DMS153 treated with DMSO at 0.1 percent for 48 hours (cell line): ENCODE results near the gene ALG9.

Experiments
- DNase-seq: peaks from one replicate; lab custom pipeline; 2025; ENCODE audit not compliant: unreplicated experiment; lab: John Stamatoyannopoulos, UW

The ALG9 gene

DNA sequence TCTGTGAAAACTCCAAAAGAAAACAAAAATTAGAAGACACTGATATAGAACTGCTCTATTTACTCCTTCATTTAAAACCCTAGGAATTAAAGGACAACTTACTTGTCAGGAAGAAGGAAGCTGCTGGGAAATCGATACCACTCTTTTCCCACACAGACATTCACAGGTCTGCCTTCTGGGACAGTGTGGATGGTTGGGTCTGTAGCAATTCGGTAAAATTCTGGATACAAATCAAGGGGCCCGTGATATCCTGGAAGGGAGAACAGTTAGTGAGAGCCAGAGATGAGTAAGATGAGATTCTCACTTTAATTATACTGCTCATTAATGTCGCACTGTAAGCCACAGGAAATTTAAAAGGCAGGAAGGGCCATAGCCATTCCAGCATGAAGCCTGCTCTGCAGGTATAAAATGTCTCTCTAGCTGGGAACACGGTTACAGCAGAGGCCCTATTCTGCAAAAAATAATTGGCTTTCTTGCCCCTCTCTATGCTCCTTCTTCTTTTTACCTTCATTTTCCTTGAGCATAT is 34.0 kb downstream of the ALG9 start:
- no peak for DNase-seq

DNA sequence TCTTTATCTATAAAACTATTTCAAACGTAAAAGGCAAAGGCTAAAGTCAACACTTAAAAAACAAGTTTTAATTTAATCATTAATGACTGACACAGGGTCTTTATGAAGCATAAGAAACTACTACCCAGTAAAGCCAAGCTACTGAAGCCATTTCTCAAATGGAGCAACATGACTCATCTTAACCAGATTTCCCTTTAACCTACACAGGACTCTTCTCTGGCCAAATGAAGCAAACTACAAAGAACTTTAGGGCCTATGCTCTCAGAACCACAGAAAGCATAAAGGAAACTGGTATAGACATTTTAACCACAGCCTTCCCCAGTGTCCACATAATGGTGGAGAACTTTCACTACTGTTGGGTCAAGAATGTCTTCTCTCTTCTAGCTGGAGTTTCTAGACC is 34.7 kb downstream of the ALG9 start:
- no peak for DNase-seq

GRCh38 chr11:111836162-111836561 is 35.2 kb downstream of the ALG9 start:
- no peak for DNase-seq

- DNase-seq, result no peak
Measured at GRCh38 chr11:111835665-111836064, 35.7 kb downstream of the ALG9 start.

DNA sequence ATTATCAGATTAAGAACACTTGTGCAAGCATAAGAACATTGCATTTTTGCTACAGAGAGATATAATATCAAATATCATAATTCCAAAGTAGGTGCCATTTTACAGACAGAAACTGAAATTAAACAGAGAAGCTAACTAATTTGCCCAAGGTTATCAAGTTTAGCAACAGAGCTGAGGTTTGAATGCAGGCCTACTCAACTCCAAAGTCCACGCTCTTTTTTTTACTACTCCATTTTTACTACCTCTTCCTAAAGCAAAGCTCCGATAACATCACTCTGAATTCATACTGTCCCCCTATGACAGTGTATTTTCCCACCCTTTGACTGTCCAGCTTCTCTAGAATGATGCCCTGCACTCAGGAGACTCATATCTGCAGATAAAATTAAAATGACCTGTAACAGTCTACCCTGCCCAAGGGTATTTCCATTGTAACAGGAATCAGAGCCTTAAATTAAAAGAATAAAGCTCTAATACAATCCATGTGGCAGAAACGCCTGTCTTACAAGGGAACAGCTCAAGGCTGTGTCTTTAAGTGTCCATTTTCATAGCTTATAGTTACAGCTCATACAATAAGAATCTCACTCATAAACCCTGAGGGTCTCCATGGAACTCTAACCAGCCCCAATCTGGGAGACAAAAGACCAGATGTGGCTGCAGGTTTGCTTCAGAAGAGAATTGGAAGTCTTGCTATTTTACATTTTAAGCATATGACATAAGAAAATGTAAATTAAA is 36.8 kb downstream of the ALG9 start:
- DNase-seq, result no peak

DNA sequence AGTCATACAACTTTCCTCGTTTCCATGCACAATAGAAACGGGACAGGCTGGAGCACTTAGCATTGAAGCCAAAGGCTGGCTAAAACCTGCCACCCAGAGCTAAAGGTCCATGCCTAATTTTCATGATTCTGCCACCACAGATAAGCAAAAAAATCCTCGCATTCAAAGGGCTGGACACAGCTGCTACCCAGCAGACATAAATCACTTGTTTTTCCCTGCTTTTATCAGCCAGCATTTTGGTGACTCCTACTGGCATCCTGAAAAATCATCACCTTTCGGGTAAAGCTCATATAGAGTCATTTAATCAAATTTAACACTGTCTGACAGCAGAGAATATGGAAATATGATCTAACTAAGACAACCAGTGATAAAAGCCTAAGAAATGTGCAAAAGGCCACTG is 37.9 kb downstream of the ALG9 start:
- no peak for DNase-seq

DNA sequence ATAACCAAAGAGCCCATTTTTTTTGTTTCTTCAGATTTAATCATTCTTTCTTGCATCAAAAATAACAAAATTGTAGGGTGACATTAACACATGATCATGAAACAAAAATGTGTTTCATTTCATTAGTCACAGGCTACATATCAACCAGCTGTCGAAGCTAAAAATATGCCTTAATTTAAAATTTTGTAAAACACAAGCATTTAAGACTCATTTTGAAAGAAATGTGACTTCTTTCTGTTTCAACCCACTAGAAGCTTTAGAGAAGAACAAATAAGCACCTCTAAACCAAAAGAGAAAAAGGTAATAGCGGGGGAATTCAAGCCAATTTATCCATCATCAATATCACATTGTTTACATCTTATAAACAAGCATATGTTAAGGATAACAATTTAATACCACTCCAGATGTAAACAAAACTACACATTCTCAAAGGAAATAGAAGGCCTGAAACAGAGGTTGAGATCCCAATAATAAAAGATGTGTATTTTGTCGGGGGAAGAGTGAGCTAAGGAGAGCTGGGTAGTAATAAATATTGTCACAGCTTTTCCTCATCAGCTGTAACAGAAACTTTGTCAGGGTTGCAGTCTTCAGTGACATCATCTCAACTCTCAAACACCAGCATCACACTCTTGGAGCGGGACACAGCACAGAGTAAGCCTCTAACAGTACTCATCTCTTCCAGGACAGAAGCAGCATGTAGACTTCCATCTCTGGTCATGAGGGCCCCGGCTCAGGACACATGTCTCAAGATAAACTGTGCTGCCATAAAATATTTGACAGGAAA is 42.0 kb downstream of the ALG9 start:
- DNase-seq, result no peak

DNA sequence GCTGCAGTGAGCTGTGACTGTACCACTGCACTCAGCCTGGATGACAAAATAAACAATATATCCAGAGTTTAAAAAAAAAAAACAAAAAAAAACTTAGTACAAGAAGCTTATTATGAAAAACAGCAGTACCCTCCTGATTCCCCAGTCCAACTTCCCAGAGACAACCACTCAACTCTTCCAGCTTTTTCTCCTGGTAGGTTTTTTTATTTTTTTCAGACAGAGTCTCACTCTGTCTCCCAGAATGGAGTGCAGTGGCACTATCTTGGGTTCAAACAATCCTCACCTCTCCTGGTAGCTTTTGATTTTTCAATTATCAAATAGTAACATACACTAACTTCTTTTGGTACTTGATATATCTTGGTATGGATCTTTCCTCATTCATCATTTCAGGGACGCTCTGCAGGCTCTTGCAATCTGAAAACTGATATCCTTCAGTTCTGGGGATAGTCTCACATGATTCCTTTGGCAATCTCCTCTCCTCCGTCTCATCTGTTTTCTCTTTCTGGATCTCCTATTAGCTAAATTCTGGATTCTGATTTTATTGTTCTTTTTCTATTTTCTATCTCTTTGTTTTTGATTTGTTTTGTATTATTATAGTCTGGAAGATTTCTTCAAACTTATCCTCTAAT is 44.9 kb downstream of the ALG9 start:
- no peak for DNase-seq

GRCh38 chr11:111823629-111824028 is 47.8 kb downstream of the ALG9 start:
- DNase-seq, result no peak

DNA sequence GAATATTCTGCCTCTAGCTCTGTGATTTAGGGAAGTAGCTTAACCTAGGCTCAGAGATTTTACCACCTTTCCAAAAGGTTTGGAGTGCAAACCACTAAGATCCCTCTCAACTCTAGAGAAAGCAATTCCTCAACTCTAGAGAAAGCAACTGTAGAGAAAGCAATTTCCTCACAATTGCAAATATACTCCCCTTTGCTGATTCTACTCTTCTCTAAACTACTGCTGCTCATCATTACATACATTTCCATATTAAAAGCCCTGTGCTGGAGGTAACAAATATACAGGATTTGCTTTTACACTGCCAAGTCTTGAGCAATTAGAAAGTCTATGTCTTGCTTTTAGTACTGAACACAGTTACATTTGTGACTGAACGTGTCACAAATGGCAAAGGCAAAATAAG is 48.2 kb downstream of the ALG9 start:
- DNase-seq, result no peak

- DNase-seq, result no peak
Measured at GRCh38 chr11:111819829-111820237, 51.5 kb downstream of the ALG9 start.

- DNase-seq, result no peak
Measured at GRCh38 chr11:111819161-111819828, 52.1 kb downstream of the ALG9 start.

GRCh38 chr11:111815489-111815888 is 55.9 kb downstream of the ALG9 start:
- no peak for DNase-seq

- no peak for DNase-seq
Measured at GRCh38 chr11:111814557-111815320, 56.6 kb downstream of the ALG9 start.

GRCh38 chr11:111814106-111814505 is 57.3 kb downstream of the ALG9 start:
- no peak for DNase-seq

DNA sequence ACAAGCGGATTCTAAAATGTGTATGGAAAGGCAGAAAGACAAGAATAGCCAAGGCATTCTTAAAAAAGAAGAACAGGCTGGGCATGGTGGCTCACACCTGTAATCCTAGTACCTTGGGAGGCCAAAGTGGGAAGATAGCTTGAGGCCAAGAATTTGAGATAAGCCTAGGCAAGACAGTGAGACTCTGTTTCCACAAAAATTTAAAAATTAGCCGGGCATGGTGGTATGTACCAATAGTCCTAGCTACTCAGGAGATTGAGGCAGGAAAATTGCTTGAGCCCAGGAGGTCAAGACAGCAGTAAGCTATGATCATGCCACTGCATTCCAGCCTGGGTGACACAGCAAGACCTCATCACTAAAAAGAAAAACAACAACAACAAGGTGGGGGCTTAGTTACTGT is 59.2 kb downstream of the ALG9 start:
- DNase-seq, result no peak

DNA sequence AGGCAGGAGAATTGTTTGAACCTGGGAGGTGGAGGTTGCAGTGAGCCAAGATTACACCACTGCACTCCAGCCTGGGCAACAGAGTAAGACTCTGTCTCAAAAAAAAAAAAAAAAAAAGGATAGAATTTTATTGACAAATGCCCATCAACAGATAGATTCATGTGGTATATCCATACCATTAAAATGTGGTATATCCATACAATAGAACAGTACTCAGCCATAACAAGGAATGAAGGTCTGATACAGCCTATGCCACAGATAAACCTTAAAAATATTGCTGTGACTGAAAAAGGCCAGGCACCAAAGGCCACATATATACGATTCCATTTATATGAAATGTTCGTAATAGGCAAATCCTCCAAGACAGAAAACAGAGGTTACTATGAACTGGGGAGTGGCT is 59.9 kb downstream of the ALG9 start:
- DNase-seq, result no peak

DNA sequence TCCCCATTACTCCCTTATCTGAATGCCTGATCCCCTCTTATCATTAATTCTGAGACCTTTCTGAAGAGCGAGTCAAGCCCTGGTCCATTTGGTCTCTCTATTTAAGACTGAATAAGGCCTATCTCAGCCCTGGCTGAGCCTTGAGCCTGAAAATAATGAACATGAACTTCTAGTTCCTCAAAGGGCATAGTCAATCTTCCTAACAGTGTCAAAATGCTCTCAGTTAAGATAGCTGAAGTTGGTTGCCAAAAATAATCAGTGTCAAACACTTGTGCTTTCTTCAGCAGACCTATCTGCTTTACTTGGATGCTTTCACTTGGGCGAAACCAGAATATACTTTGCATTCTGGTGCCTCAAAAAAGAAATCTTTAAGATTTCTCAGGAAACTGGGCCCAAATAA is 62.5 kb downstream of the ALG9 start:
- no peak for DNase-seq

- no peak for DNase-seq
Measured at GRCh38 chr11:111808063-111808588, 63.3 kb downstream of the ALG9 start.

DNA sequence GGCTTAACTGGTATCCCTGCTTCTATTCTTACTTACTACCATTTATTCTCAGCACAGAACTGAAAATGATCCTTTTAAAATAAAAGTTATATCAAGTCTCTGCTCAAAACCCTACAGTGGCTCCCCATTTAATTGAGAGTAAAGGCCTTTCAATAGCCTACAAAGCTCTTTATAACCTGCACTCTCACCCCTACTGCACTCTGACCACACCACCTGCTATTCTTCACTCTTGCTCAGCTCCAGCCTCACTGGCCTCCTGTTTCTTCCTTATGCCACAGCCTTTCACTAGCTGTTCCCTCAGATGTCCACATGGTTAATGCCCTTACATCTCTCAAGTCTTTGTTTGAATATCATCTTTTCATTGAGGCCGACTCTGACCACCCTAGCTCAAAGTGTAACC is 64.3 kb downstream of the ALG9 start:
- DNase-seq, result no peak
